T-helper 1 cell treated with Interleukin-12 subunit alpha and Interleukin-12 subunit beta and Interleukin-4 antibody, amounts not matched to agents 30 ng/mL and 1 ng/mL, for 36 hours (primary cell): ENCODE data around the gene PRSS27. TPM values are rescaled to one million over a fixed set of nuclear protein-coding genes. Genes with fewer than 3 reads are reported as not detected.

Source experiments
- intact Hi-C: fragments of 100-400 bp; cut with micrococcal nuclease; formaldehyde crosslinking; loops from one replicate; pipeline ENCODE4 v1.15.1; 2024
- total RNA-seq: library from RNA; stranded (reverse); gene quantifications from 2 replicates; pipeline ENCODE4 v1.2.3, GENCODE V29; 2022

The PRSS27 gene
- total RNA-seq, 1 donor from 2014 or later: 0.88 TPM

GRCh38 chr16:2728034-2728433 lies 8.0 kb upstream of the PRSS27 start:
- intact Hi-C loops: no loop called here

GRCh38 chr16:2726923-2727322 lies 6.9 kb upstream of the PRSS27 start:
- intact Hi-C loops: no loop called here

DNA sequence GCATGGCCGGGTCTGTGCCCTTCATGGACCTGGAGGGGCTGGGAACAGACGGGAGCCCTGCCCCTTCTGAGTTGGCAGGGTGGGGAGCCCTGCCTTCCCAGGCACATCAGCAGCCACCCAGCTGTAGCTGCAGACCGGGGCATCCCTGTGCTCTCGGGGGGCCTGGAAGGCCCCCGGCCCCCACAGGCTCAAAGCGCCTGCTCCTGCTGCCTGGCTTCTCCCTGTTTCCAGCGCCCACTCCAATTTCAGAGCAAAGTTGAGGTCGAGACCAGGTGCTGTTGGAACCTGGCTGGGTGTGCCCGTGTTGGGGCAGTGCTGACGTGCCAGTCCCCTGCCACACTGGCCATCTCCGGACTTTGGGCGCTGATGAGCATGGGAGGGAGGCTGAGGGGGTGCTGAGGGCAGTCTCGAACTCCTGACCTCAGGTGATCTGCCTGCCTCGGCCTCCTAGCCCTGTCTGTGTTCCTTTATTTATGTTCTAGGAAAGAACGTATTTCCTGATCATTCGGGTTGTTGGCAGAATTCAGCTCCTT lies 4.9 kb upstream of the PRSS27 start:
- intact Hi-C loops: no loop called here

GRCh38 chr16:2724088-2724676 lies 4.2 kb upstream of the PRSS27 start:
- intact Hi-C loops: no loop called here

- intact Hi-C loops: loop anchor here (1.0 to 2.0 kb wide), 7 partner anchors 31 to 205 kb away; partner anchors contain the start of genes ELOB, KCTD5 and SRRM2
These were observed 1.7 kb upstream of the PRSS27 start for GRCh38 chr16:2721634-2722173.

DNA sequence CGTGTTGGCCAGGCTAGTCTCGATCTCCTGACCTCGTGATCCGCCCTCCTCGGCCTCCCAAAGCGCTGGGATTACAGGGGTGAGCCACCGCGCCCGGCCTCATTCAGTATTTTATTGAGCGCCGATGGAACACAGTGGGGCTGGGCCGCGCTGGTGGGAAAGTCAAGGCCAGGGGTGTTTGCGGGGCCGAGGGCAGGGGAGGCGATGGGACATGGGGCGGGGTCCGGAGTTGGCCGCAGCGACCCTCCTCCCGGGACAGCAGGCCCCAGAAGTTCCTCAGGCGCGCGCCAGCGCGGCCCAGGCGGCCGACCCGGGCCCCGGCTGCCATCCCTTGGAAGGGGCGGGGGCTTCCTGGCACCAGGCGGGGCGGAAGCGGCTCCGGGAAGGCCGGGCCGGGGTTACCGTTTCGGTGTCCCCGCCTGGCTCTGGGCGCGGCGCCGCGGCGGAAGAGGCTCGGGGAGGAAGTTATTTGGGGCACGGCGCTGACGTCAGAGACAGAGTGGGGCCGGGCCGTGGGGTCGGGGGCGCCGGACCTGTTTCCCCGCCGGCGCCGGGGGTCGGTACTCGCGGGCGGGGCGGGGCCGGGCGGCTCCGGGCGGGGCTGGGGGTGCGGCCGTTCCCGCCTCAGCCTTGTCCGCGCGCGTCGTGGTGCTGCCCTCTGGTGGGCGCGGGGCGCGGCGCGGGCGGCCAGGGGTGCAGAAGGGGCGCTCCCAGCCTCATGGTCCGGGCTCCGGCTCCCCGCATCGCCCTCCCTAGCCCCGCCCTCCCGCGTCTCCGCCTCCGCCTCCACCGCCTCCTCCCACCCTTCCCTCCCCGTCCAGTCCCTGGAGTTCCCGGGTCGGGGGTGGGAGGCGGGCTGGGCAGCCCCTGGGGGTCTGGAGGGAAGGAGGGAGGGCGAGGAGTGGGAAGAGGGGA lies 952 bp upstream of the PRSS27 start:
- intact Hi-C loops: loop anchor here (1.0 to 2.0 kb wide), 7 partner anchors 31 to 206 kb away; partner anchors contain the start of genes ELOB, KCTD5 and SRRM2

DNA sequence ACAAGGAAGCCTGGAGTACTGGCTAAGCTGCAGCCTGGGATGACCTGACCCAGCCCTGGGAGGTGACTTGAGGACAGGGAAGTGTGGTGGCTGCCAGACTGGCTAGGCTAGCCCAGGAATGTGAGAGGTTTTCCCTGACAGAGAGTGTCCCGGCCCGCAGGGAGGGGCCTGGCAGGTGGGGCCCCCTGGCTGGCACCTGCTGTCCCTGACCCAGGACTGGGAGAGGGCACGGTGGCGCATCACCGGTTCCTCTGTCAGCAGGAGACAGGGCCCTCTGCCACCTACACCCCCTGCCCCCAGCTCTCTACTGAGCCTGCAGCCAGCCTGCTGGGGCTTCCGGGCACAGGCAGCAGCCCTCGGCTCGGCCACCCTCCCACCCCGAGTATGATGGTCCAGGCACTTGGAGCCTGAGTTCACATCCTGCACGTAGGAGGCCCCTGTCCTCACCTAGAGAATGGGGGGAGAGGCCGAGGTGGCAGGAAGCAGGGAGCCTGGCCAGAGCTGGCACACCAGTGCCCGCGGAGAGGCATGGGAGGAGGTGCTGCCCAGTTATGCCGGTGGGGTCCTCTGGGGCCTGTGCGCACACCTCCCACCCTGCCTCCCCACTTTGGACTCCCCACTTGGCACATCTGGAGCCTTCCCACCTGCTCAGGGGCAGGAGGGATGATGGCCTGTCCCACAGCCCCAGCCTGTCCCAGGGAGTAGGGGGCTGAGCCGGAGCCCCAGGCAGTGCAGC lies 528 bp downstream of the PRSS27 start:
- intact Hi-C loops: loop anchor here (2.0 kb wide), 1 partner anchor 207 kb away; no protein-coding TSS in a partner anchor

GRCh38 chr16:2717383-2718263 lies 2.4 kb downstream of the PRSS27 start:
- intact Hi-C loops: no loop called here

GRCh38 chr16:2716948-2717347 lies 3.1 kb downstream of the PRSS27 start:
- intact Hi-C loops: no loop called here

- intact Hi-C loops: loop anchor here (1.0 kb wide), 2 partner anchors 34 to 36 kb away; partner anchors contain the start of genes KCTD5 and SRRM2
These were observed 3.8 kb downstream of the PRSS27 start for GRCh38 chr16:2715966-2716885.

GRCh38 chr16:2715519-2715918 lies 4.5 kb downstream of the PRSS27 start:
- intact Hi-C loops: loop anchor here (1.0 kb wide), 2 partner anchors 33 to 37 kb away; partner anchors contain the start of genes KCTD5 and SRRM2

DNA sequence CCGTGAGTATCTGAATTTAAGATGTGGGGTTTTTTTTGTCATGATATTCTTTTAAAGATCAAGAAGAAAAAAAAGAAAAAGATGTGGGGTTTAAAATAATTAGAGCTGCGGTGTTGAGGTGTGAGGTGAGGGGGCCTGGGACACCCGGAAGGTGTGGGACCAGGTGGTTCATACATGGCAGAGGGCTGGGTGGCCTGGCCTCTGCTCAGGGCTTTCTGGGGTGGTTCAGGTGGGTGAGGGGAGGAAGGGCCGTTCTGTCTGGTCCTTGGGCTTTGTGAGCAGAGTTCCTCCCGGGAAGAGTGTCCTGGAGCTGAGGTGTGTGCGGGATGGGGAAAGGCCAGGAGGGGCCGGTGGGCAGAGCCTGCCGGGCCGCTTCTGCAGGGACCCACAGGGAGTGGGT lies 5.0 kb downstream of the PRSS27 start:
- intact Hi-C loops: loop anchor here (1.0 kb wide), 2 partner anchors 33 to 37 kb away; partner anchors contain the start of genes KCTD5 and SRRM2

GRCh38 chr16:2713985-2714774 lies 5.8 kb downstream of the PRSS27 start:
- intact Hi-C loops: no loop called here

DNA sequence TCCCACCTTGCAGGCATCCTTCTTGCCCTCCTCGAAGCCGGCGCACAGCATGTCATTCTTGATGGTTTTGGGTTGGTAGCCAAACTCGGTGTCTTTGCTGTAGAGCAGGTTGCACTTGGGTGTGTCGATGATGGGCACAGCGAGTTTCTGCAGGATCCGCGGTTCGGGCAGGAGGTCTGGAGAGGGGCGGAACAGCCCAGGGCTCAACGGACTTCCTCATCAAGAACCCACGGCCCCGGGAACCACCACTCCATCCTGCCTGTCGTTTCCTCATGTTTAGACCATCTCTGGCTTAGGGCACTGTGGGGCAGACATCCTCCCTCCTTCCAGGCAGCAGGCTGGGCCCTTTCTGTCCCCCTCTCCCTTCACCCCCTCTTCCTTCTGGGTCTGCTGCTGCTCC lies 6.5 kb downstream of the PRSS27 start:
- intact Hi-C loops: no loop called here

GRCh38 chr16:2712546-2712945 lies 7.5 kb downstream of the PRSS27 start:
- intact Hi-C loops: no loop called here

- intact Hi-C loops: no loop called here
These were observed 8.0 kb downstream of the PRSS27 start for GRCh38 chr16:2712063-2712441.

- intact Hi-C loops: no loop called here
These were observed 8.5 kb downstream of the PRSS27 start for GRCh38 chr16:2711370-2712062.
